Head of caudate nucleus (tissue), 42 donors: ENCODE results near the gene AKNA.

ENCODE experiments used
- DNase-seq, 42 donors: peaks; one replicate each; pipeline versions ENCODE4 v3.0.0 to v3.0.0-alpha.2; 2020 to 2021; ENCODE audit warnings: mixed read lengths in 7 of 42
- intact Hi-C: fragments of 100-400 bp; cut with DNase I; formaldehyde crosslinking; loops from one replicate; pipeline ENCODE4 v1.15.0; 2022

The AKNA gene

GRCh38 chr9:114367772-114368569, 19.8 kb downstream of the AKNA start:
- no peak for DNase-seq
- intact Hi-C loops, result no loop called here

GRCh38 chr9:114367366-114367765, 20.4 kb downstream of the AKNA start:
- no peak for DNase-seq
- intact Hi-C loops, result no loop called here

DNA sequence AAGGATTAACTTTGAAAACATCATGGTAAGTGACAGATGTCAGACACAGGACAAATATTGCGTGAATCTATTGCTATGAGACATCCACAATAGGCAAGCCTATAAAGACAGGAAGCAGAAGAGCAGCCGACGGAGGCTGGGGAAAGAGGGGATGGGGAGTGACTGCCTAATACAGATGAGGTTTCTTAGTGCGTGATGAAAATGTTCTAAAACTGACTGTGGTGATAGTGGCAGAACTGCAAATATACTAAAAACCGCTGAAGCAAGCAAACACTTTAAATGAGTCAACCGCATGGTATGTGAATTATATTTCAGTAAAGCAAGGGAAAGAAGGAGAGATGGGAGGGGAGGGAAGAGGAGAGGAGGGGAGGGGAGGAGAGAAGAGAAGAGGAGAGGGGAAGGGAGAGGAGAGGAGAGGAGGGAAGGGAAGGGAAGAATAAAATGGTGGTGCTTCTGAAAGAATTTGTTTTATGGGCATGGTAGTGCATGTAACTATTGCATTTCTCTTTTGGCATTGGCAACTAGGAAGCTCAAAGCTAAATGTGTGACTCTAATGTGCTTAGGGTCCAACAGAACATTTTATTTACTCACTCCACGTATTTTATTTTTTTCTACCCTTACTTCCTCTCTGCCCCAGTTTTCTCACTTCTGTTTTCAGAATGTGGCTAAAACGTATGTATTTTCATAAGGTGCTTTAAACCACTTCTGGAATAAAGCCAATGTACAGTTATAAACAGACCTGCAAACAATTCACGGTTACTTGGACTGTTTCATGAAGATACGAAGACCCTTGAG, 21.3 kb downstream of the AKNA start:
- no peak for DNase-seq

DNA sequence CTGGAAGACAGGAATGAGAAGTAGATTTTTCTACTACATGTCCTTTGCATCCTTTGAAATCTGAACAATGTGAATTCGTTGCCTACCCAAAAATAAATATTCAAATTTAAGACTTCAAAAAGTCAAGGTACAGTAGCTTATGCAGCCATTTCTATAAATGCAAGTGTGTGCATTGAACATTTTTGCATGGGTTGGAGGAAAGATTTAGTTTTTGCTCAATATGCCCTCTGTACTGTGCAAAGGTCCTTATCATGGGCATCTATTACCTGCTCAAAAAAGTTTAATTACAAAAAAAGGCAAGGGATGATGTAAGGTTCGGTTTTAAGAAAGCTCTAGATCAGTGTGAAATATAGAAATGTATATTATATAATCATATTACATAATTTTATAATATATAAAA, 22.6 kb downstream of the AKNA start:
- no peak for DNase-seq
- intact Hi-C loops, result no loop called here

More for the DNA sequence above, 21.3 kb downstream of the AKNA start:
- intact Hi-C loops, result no loop called here

DNA sequence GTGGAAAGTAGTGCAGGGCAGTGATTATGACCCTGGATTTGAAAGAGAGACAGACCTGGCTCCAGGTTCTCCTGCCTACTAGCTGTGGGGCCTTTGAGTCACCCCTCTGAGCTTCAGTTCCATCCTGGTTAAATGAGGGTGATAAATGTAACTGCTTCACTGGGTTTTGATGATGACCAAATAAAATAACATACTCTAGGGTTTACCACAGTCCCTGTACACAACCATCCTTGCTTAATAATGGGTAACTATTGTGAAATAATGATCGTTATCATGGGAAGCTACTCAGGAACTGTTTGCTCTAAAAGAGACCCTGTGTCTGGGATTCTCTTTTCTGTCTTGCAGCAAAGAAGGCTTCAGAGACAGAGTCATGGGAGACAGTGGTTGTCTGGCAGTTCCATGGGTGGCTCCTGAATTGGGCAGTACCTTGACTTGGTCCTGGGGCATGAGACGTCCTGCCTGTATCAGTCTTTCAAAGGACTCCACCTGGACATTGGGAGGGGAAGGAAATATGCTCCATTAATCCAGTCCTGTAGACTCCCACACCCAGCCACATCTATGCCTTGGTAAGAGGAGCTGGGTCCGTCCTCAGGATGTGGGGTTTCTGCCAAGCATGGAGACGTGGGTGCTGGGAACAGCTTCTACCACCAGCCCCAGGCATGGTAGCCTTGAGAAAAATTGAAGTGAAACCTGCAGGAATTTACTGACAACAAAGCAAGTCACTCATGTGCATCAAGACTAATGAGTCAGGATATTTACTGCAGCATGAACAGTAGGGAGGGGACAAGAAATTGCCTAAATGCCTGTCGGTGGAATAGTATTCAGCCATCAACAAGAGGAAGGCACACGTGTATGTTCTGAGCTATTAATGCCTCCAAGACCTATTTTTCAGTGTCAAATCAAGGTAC, 23.4 kb downstream of the AKNA start:
- intact Hi-C loops, result no loop called here
- no peak for DNase-seq

DNA sequence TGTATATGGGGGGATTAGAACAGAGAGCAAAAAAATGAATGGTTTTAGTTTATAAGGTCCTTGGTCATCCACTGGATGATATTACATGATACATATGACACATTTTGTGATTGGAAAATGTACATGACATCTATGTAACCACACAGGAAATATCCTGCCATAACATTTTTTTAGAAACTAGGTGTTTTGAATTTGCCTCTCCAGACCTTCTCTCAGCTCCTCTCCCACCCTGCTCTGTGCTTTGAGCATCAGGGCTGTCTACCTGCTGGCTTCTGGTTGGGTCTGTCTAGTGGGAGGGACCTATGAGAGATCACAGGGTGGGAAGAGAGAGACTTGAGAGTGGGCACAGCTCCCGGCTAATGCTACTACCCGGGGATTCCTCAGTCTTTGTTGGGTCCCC, 24.4 kb downstream of the AKNA start:
- intact Hi-C loops, result no loop called here

GRCh38 chr9:114362394-114362793, 25.4 kb downstream of the AKNA start:
- intact Hi-C loops, result no loop called here
- DNase-seq, result no peak

More for the DNA sequence above, 24.4 kb downstream of the AKNA start:
- no peak for DNase-seq

- no peak for DNase-seq
- intact Hi-C loops, result no loop called here
Measured at GRCh38 chr9:114361542-114361941, 26.2 kb downstream of the AKNA start.

DNA sequence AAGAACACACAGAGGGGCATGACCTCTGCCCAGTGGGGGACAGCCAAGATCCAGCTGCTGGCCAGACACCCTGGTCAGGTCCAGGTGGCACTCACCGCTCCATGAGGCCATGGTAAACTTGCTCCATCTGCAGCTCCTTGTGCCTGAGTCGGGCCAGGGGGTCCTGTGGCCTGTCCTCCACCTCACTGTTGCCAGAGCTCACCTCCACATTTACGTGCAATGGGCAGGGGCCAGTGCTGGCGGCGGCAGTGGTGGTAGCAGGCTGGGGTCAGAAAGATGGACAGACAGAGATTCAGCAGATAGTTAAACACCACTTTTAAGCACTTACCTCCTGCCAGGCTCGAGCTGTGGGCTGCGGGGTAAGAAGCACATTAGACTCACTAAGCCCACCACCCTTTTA, 28.0 kb downstream of the AKNA start:
- peak in 1 of 42 donors; percentile 8 for DNase-seq
- intact Hi-C loops, result no loop called here

DNA sequence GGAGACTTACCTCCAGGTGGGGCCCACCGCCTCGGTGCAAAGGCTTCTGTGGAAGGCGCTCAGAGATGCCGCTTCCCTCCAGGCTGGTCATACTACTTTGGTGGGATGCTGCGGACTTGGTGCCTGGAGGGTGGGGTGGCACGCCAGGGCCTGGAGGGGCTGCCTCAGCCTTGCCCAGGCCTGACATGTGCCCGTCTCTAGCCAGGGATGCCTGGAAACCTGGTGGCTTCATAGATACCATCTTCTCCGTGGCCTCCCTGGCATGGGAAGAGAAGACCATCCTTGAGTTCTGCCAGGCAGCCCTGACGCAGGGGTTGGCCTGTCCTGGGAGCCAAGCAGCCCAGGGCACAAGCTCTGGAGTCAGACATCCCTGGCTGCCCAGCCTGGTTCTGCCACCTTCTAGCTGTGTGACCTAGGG, 29.9 kb downstream of the AKNA start:
- intact Hi-C loops, result no loop called here
- no peak for DNase-seq

DNA sequence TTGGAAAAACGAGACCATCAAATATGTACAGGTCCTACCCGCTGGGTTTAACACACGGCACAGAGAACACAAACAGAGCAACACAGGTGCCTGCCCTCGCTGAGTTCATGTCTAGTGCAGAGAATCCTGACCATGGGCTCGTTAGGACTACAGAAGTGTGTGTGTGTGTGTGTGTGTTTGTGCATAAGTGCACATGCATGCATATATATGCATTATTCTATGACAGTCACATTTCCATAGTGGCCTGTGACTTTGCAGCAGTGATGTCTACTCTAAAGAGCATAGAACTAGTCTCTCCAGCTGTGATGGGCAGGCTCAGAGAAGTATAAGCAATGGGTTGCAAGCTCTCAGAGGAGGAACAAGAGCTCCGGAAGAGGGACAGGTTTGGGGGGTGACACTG, 30.4 kb downstream of the AKNA start:
- DNase-seq, result no peak
- intact Hi-C loops, result no loop called here

GRCh38 chr9:114356792-114357191, 31.0 kb downstream of the AKNA start:
- no peak for DNase-seq
- intact Hi-C loops, result no loop called here

DNA sequence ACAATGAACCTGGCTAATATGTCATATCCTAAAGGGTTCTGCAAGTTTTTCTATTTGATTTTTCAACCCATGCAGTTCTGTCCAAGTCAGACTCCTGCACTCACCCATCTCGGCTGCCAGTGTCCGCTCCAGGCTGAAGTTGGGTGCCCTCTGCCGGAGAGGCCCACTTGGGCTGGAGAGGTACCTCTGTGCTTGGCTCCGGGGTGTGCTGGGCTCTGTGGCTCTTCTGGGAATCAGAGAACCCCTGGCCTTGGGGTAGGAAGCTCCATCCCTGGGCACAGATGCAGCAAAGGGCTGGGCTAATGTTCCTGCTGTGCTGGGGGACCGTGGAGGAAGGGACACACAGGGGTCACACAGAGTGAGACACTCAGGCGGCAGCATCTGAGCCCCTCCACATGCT, 32.0 kb downstream of the AKNA start:
- intact Hi-C loops, result no loop called here
- DNase-seq, result no peak

DNA sequence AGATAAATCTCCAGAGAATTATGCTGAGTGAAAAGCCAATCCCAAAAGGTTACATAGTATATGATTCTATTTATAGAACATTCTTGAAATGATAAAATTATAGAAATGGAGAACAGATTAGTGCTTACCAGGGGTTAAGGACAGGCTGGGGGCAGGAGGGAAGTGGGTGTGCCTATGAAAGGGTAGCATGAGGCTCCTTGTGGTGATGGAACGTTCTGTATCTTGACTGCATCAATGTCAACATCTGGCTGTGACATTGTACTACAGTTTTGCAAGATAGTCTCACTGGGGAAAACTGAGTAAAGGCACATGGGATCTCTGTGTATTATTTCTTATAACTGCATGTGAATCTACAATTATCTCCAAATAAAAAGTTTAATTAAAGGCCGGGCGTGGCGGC, 35.9 kb downstream of the AKNA start:
- DNase-seq, result no peak
- intact Hi-C loops, result no loop called here

GRCh38 chr9:114350636-114351401, 37.0 kb downstream of the AKNA start:
- no peak for DNase-seq
- intact Hi-C loops, result no loop called here

DNA sequence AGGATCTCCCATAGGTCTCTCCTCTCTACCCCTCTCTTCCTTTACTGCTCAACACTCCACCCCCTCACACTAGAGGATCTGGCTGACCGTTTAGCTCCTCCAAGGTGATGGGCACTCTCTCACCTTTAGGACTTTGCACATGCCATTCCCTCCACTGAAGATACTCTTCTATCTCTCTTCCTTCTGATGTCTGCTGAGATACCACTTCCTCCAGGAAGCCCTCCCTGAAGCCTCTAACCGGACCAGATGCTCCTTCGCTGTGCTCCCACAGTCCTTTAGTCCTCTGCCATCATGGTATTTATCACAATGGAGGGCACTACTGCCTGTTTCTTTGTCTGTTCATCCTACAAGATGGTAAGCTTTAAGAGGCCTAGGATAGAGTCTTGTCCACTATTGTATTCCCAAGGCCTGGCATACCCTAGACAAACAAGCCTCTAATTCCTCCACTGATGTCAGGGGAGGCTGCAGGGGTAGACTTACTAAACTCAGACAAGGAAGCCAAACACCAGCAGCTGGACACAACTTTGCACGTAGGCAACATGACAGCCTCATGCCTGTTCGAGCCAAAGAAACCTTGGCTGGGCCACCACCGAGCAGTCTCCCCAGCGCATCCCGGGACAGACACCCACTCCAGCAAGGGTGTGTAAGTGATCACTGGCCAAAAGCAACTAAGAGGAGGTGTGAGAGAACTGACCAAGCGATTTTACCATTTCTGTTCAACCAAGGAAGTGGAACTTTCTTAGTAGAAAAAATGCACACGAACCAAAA, 37.9 kb downstream of the AKNA start:
- no peak for DNase-seq
- intact Hi-C loops, result no loop called here

DNA sequence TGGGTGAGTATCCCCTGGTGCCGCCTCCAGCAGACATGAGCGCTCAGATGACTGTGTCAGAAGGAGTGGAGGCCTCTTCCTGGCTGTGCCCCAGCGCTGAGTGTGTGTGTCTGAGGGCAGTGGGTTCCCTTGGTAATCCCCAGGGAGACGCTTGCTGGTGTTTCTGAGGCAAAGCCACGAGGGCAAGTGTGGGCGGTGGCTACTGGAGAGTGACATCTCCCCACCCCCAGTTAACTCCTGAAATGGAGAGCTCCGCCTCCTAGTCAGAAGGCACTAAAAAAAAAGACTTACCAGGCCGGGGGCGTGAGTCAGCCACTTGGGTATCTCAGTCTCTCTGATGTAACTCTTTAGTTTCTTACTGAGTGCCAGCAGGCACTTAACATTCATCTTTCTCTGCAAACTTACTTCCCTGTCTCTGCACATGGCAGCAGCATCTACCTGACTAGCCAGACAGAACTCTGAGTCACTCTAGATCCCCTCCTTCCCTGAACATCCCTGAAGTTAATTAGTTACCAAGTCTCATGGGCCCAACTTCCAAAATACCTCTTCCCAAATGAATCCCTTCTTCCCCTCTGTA, 38.8 kb downstream of the AKNA start:
- peak in 40 of 42 donors; percentile 32 to 90 (median 68) for DNase-seq
- intact Hi-C loops, result no loop called here
